ENCODE results near the gene KRTAP5-11. TPM values are rescaled to one million over a fixed set of nuclear protein-coding genes. Genes with fewer than 3 reads are reported as not detected.

KRTAP5-11 gene
- total and polyA plus RNA-seq, 2 of the 8 experiments (the other 6 are each of a cell fraction or from before 2014, with no cell fraction given): not detected

- CTCF ChIA-PET (ENCODE audit: partially characterized antibody): interaction anchor here (0.6 to 5.4 kb wide), 3 partner anchors 12 to 450 kb away, joined by 3 to 37 read pairs (median 4); partner anchors contain the start of gene KRTAP5-10
- no peak for FAIRE-seq
- Histone ChIP-seq H3K23me2 (ENCODE audit: low read depth, low read length) (peaks cover 5% of the 10 kb centered on the region; the same call in 1 of the 2 replicates), H3K56ac (replicated peaks; ENCODE audit: insufficient read length, low read depth, low read length) (no peak overlapping the region), H2BK120ac (replicated peaks; ENCODE audit: low read depth, low read length) (no peak overlapping the region), H3K9ac (replicated peaks in 1 of 4; ENCODE audit: extremely low read depth in 1 of 4, low read depth in 3 of 4, low read length in 3 of 4) (no peak overlapping the region), H4K8ac (ENCODE audit: extremely low read depth, insufficient read depth, low read length) (no peak overlapping the region), H3K4ac (replicated peaks; ENCODE audit: insufficient read length, low read depth, low read length) (no peak overlapping the region), H3K9me3 (ENCODE audit: insufficient read depth in 2 of 2, low read depth in 1 of 2, low read length in 1 of 2) (no peaks in the 10 kb centered on the region), H3K79me1 (ENCODE audit: low read depth, low read length) (no peaks in the 10 kb centered on the region), H3K4me1 (replicated peaks in 1 of 4; ENCODE audit: control insufficient read depth in 3 of 4, insufficient read depth in 4 of 4, low read length in 3 of 4) (peaks cover 0 to 5% (median 0%) of the 10 kb centered on the region in 4 experiments; a peak in 2 of 7 replicates), H2BK15ac (ENCODE audit: low read length) (no peak overlapping the region), H4K91ac (replicated peaks; ENCODE audit: insufficient read length, low read length) (no peak overlapping the region), H3K4me2 (ENCODE audit: insufficient read depth in 1 of 2, low read depth in 2 of 2, low read length in 2 of 2) (no peak overlapping the region), H3K79me2 (ENCODE audit: control insufficient read depth in 1 of 2, insufficient read depth in 2 of 2, low read length in 2 of 2) (no peaks in the 10 kb centered on the region; a peak in 1 of 4 replicates), H3K4me3 (ENCODE audit: extremely low read depth in 1 of 4, insufficient read depth in 2 of 4, low read depth in 3 of 4, low read length in 4 of 4) (no peak overlapping the region), H3K27ac (ENCODE audit: low read depth, low read length) (no peak overlapping the region), H3K27me3 (replicated peaks in 1 of 4; ENCODE audit: control insufficient read depth in 3 of 4, extremely low read depth in 1 of 4, insufficient read depth in 3 of 4, low read length in 3 of 4) (no peaks in the 10 kb centered on the region; a peak in 1 of 7 replicates), H2BK20ac (ENCODE audit: low read length) (no peak overlapping the region), H3K18ac (ENCODE audit: extremely low read depth, low read length) (no peak overlapping the region), H2AK5ac (ENCODE audit: low read depth, low read length) (no peak overlapping the region), H2BK5ac (ENCODE audit: low read depth, low read length) (no peak overlapping the region), H4K5ac (ENCODE audit: insufficient read length, low read depth, low read length) (no peak overlapping the region), H4K20me1 (replicated peaks in 1 of 2; ENCODE audit: control insufficient read depth in 1 of 2, insufficient read depth in 2 of 2, low read length in 2 of 2) (peaks cover 0 to 5% of the 10 kb centered on the region in 2 experiments), H2BK12ac (ENCODE audit: low read depth, low read length) (no peak overlapping the region), H3K14ac (ENCODE audit: insufficient read length) (no peak overlapping the region), H3K36me3 (ENCODE audit: control insufficient read depth in 2 of 4, insufficient read depth in 4 of 4, low read length in 3 of 4) (no peaks in the 10 kb centered on the region), H2AFZ (ENCODE audit: low read length) (no peak overlapping the region), H3K23ac (ENCODE audit: insufficient read length) (no peak overlapping the region)
- POLR2A ChIA-PET (ENCODE audit: partially characterized antibody): no interaction called here
- DNase-seq (ENCODE audit: low read depth in 1 of 2, low spot score in 2 of 2): no peak
- 86% methylated on average over 4 of the region's 4 CpGs; no CpG with 5 or more reads in 1 of the 2 experiments for WGBS, 2 experiments (ENCODE audit: extremely low coverage in 1 of 2, insufficient coverage in 1 of 2, insufficient read length in 1 of 2, insufficient replicate concordance in 2 of 2, low coverage in 1 of 2, low lambda C conversion rate in 2 of 2, missing lambda C conversion rate in 1 of 2)
- TF ChIP-seq TCF12 (IDR thresholded peaks at IDR 0.05; ENCODE audit: low read depth, low read length): no peak
- no peak for TF ChIP-seq SP2 (IDR thresholded peaks at IDR 0.05; ENCODE audit: low read length)
Measured at GRCh38 chr11:71575723-71576424, 6.8 kb downstream of the KRTAP5-11 start.

All from H1 (cell line).